NCI-H128 (cell line): ENCODE data around the gene EREG.

ENCODE experiments used
- DNase-seq: peaks from one replicate; lab custom pipeline; 2025; ENCODE audit not compliant: unreplicated experiment; lab: John Stamatoyannopoulos, UW

Gene EREG

GRCh38 chr4:74364652-74365491 is at the start of gene EREG:
TSS of gene EREG (plus strand) at chr4:74365145. CDS start at chr4:74365309, 164 bp downstream.
- no peak for DNase-seq

GRCh38 chr4:74315376-74315775 is 49.6 kb upstream of the EREG start:
- DNase-seq = no peak

GRCh38 chr4:74316397-74316796 is 48.5 kb upstream of the EREG start:
- DNase-seq = no peak

GRCh38 chr4:74317616-74318246 is 47.2 kb upstream of the EREG start:
- DNase-seq = no peak

GRCh38 chr4:74318276-74318675 is 46.7 kb upstream of the EREG start:
- no peak for DNase-seq

- DNase-seq = no peak
Measured at GRCh38 chr4:74319470-74319869, 45.5 kb upstream of the EREG start.

GRCh38 chr4:74320559-74321118 is 44.3 kb upstream of the EREG start:
- peak; percentile 9 for DNase-seq

- no peak for DNase-seq
Measured at GRCh38 chr4:74322301-74322700, 42.6 kb upstream of the EREG start.

- DNase-seq = no peak
Measured at GRCh38 chr4:74323663-74324062, 41.3 kb upstream of the EREG start.

GRCh38 chr4:74324262-74324661 is 40.7 kb upstream of the EREG start:
- no peak for DNase-seq

GRCh38 chr4:74325886-74326285 is 39.1 kb upstream of the EREG start:
- DNase-seq = no peak

GRCh38 chr4:74327762-74328161 is 37.2 kb upstream of the EREG start:
- DNase-seq = no peak

GRCh38 chr4:74328501-74328900 is 36.4 kb upstream of the EREG start:
- DNase-seq = no peak

- no peak for DNase-seq
Measured at GRCh38 chr4:74329307-74329706, 35.6 kb upstream of the EREG start.

GRCh38 chr4:74330295-74330750 is 34.6 kb upstream of the EREG start:
- DNase-seq = no peak

- no peak for DNase-seq
Measured at GRCh38 chr4:74331252-74331651, 33.7 kb upstream of the EREG start.

GRCh38 chr4:74331944-74332343 is 33.0 kb upstream of the EREG start:
- no peak for DNase-seq

- no peak for DNase-seq
Measured at GRCh38 chr4:74334636-74335035, 30.3 kb upstream of the EREG start.

- DNase-seq = no peak
Measured at GRCh38 chr4:74335341-74336021, 29.5 kb upstream of the EREG start.

- no peak for DNase-seq
Measured at GRCh38 chr4:74338792-74339333, 26.1 kb upstream of the EREG start.

GRCh38 chr4:74339501-74339900 is 25.4 kb upstream of the EREG start:
- DNase-seq = no peak
